Uterus (tissue), 4 donors: Measurements from ENCODE around the gene PPP1R16B. TPM values are rescaled to one million over a fixed set of nuclear protein-coding genes. Genes with fewer than 3 reads are reported as not detected.

ENCODE experiments used
- DNase-seq, 2 donors: peaks; one replicate each; pipeline ENCODE4 v3.0.0-alpha.2; 2019 to 2020
- H3K27ac ChIP-seq, 2 donors: fragments of 200-600 bp; sonication (generic); 1 replicate in 1 of 2; 2 replicates in 1 of 2; pipeline ENCODE4 v1.5.1; 2016 to 2018
- H3K27me3 ChIP-seq, 2 donors: fragments of 200-600 bp; sonication (generic); one replicate each; pipeline ENCODE4 v1.5.1; 2018 to 2019; ENCODE audit warnings: control low read depth in 1 of 2
- H3K36me3 ChIP-seq, 2 donors: fragments of 200-600 bp; sonication (generic); one replicate each; pipeline ENCODE4 v1.5.1; 2019; ENCODE audit warnings: control low read depth in 1 of 2
- H3K4me1 ChIP-seq, 2 donors: fragments of 200-600 bp; sonication (generic); one replicate each; pipeline ENCODE4 v1.5.1; 2018 to 2019; ENCODE audit warnings: control low read depth in 1 of 2
- H3K4me3 ChIP-seq, 2 donors: fragments of 200-600 bp; sonication (generic); 1 replicate in 1 of 2; 2 replicates in 1 of 2; pipeline ENCODE4 v1.5.1; 2018 to 2019; ENCODE audit warnings: mild to moderate bottlenecking in 1 of 2
- H3K9me3 ChIP-seq, 2 donors: fragments of 200-600 bp; sonication (generic); one replicate each; pipeline ENCODE4 v1.5.1; 2019; ENCODE audit warnings: control low read depth in 1 of 2
- CTCF ChIP-seq, 4 experiments: fragments of 200-600 bp in 2 of 4; fragments of 450-650 bp in 2 of 4; sonication (generic) in 2 of 4; IDR thresholded peaks; one replicate each; pipeline ENCODE4 v1.5.1; 2016 to 2019; ENCODE audit warnings: antibody characterized with exemption in 4 of 4, mild to moderate bottlenecking in 2 of 4, moderate library complexity in 1 of 4
- POLR2A ChIP-seq, 2 donors: fragments of 450-650 bp; IDR thresholded peaks; one replicate each; pipeline ENCODE4 v1.6.1; 2016; ENCODE audit warnings: antibody characterized with exemption in 2 of 2, mild to moderate bottlenecking in 1 of 2, moderate library complexity in 1 of 2
- intact Hi-C: fragments of 100-400 bp; cut with DNase I; formaldehyde crosslinking; loops from one replicate; pipeline ENCODE4 v1.15.1; 2023; ENCODE audit warnings: low total_unique reads
- total RNA-seq, 4 donors: library from RNA; depleted of rRNA in 3 of 4; stranded (reverse); fragments of >200 nt in 3 of 4; gene quantifications; one replicate each; pipeline versions ENCODE4 v1.1.0 to v1.2.4, GENCODE V29; 2014 to 2023
- donor health status: DM: yes; HTN: yes; CAD: no.

PPP1R16B gene
- total RNA-seq, 4 donors from 2014 or later, result 7.6 to 15.8 (median 12.5) TPM

- H3K27me3 ChIP-seq, result no peaks in the 10 kb centered on the region
- TF ChIP-seq CTCF (IDR thresholded peaks at IDR 0.05), result no peak
- TF ChIP-seq POLR2A (IDR thresholded peaks at IDR 0.05), result no peak
- no peak overlapping the region for H3K27ac ChIP-seq
- no peaks in the 10 kb centered on the region for H3K36me3 ChIP-seq
- no peak for DNase-seq
- no peak overlapping the region for H3K4me3 ChIP-seq
- no peaks in the 10 kb centered on the region for H3K4me1 ChIP-seq
- no peaks in the 10 kb centered on the region for H3K9me3 ChIP-seq
- intact Hi-C loops, result no loop called here
These were observed 31.5 kb downstream of the PPP1R16B start for GRCh38 chr20:38836991-38837390.

GRCh38 chr20:38838326-38838725 is 32.8 kb downstream of the PPP1R16B start:
- Histone ChIP-seq H3K4me3 (no peak overlapping the region), H3K9me3 (no peaks in the 10 kb centered on the region), H3K27me3 (no peaks in the 10 kb centered on the region), H3K4me1 (no peaks in the 10 kb centered on the region), H3K36me3 (no peaks in the 10 kb centered on the region), H3K27ac (no peak overlapping the region)
- intact Hi-C loops, result no loop called here
- DNase-seq, result no peak
- TF ChIP-seq POLR2A (IDR thresholded peaks at IDR 0.05) (no peak), CTCF (IDR thresholded peaks at IDR 0.05) (no peak)

DNA sequence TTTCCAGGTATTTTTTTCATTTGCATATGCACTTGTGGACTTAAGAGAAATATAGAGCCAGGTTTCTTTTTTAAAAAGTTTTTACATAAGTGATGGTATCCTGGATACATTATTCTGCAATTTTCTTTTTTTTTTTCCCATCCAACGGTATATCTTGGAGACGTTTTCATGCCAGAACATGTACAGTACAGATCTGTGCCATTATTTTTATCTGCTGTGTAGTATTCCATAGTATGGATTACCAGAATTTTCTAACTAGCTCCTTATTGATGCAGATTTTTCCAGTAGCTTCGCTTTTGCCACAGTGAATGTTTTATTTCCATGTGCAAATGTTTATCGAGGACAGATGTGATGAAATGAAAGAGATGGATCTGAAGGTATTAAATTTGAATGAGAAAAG is 34.1 kb downstream of the PPP1R16B start:
- no peaks in the 10 kb centered on the region for H3K9me3 ChIP-seq

GRCh38 chr20:38840053-38840893 is 34.8 kb downstream of the PPP1R16B start:
- Histone ChIP-seq H3K36me3 (no peaks in the 10 kb centered on the region), H3K27ac (peak overlapping the region; percentile 30 to 40), H3K4me1 (no peaks in the 10 kb centered on the region), H3K27me3 (no peaks in the 10 kb centered on the region), H3K9me3 (no peaks in the 10 kb centered on the region), H3K4me3 (no peak overlapping the region)
- DNase-seq, result peak; percentile 63 to 71
- TF ChIP-seq CTCF (IDR thresholded peaks at IDR 0.05), result no peak
- no peak for TF ChIP-seq POLR2A (IDR thresholded peaks at IDR 0.05)
- intact Hi-C loops, result no loop called here

More for the DNA sequence above, 34.1 kb downstream of the PPP1R16B start:
- TF ChIP-seq POLR2A (IDR thresholded peaks at IDR 0.05), result no peak
- TF ChIP-seq CTCF (IDR thresholded peaks at IDR 0.05), result no peak
- DNase-seq, result no peak
- Histone ChIP-seq H3K27me3 (no peaks in the 10 kb centered on the region), H3K27ac (peak overlapping the region in 1 of 2 donors; percentile 40), H3K4me3 (no peak overlapping the region), H3K4me1 (no peaks in the 10 kb centered on the region), H3K36me3 (no peaks in the 10 kb centered on the region)
- intact Hi-C loops, result no loop called here

GRCh38 chr20:38840894-38841470 is 35.5 kb downstream of the PPP1R16B start:
- intact Hi-C loops, result no loop called here
- H3K4me3 ChIP-seq, result no peak overlapping the region
- no peaks in the 10 kb centered on the region for H3K36me3 ChIP-seq
- peak overlapping the region in 1 of 2 donors; percentile 30 for H3K27ac ChIP-seq
- H3K27me3 ChIP-seq, result no peaks in the 10 kb centered on the region
- H3K9me3 ChIP-seq, result no peaks in the 10 kb centered on the region
- no peaks in the 10 kb centered on the region for H3K4me1 ChIP-seq
- no peak for TF ChIP-seq POLR2A (IDR thresholded peaks at IDR 0.05)
- TF ChIP-seq CTCF (IDR thresholded peaks at IDR 0.05), result no peak
- DNase-seq, result no peak
